Epithelial cell of prostate (primary cell): Measurements from ENCODE around the gene RSPH1.

ENCODE experiments used
- DNase-seq: peaks from one replicate; pipeline ENCODE4 v3.0.0-alpha.2; 2011; ENCODE audit warnings: low read depth, low spot score
- H3K27ac ChIP-seq: fragments of 450-650 bp; 2 replicates; pipeline ENCODE4 v1.5.1; 2017; ENCODE audit warnings: mild to moderate bottlenecking

The RSPH1 gene

GRCh38 chr21:42496120-42496838 lies at the start of gene RSPH1:
TSS of gene RSPH1 (minus strand) at chr21:42496224. CDS start at chr21:42496186, 38 bp downstream.
- peak within 1 kb of the TSS; percentile 7 for H3K27ac ChIP-seq
- DNase-seq, result peak; percentile 92

- no peak for DNase-seq
- no peak overlapping the region for H3K27ac ChIP-seq
These were observed 49.7 kb upstream of the RSPH1 start for GRCh38 chr21:42545745-42546144.

GRCh38 chr21:42545317-42545716 lies 49.3 kb upstream of the RSPH1 start:
- no peak for DNase-seq

GRCh38 chr21:42544544-42544943 lies 48.5 kb upstream of the RSPH1 start:
- DNase-seq, result no peak
- H3K27ac ChIP-seq, result no peak overlapping the region

More at GRCh38 chr21:42545317-42545716, 49.3 kb upstream of the RSPH1 start:
- no peak overlapping the region for H3K27ac ChIP-seq

GRCh38 chr21:42543106-42543847 lies 47.3 kb upstream of the RSPH1 start:
- no peak for DNase-seq

GRCh38 chr21:42542596-42542995 lies 46.6 kb upstream of the RSPH1 start:
- no peak for DNase-seq
- no peak overlapping the region for H3K27ac ChIP-seq

More at GRCh38 chr21:42543106-42543847, 47.3 kb upstream of the RSPH1 start:
- H3K27ac ChIP-seq, result no peak overlapping the region

- H3K27ac ChIP-seq, result no peak overlapping the region
- no peak for DNase-seq
These were observed 46.2 kb upstream of the RSPH1 start for GRCh38 chr21:42542196-42542595.

- DNase-seq, result no peak
- no peak overlapping the region for H3K27ac ChIP-seq
These were observed 45.6 kb upstream of the RSPH1 start for GRCh38 chr21:42541618-42542017.

GRCh38 chr21:42541174-42541573 lies 45.1 kb upstream of the RSPH1 start:
- no peak overlapping the region for H3K27ac ChIP-seq
- DNase-seq, result no peak

GRCh38 chr21:42540396-42540795 lies 44.4 kb upstream of the RSPH1 start:
- DNase-seq, result no peak
- no peak overlapping the region for H3K27ac ChIP-seq

GRCh38 chr21:42539931-42540343 lies 43.9 kb upstream of the RSPH1 start:
- H3K27ac ChIP-seq, result no peak overlapping the region
- no peak for DNase-seq

- no peak for DNase-seq
These were observed 43.3 kb upstream of the RSPH1 start for GRCh38 chr21:42539342-42539741.

GRCh38 chr21:42538479-42539275 lies 42.7 kb upstream of the RSPH1 start:
- no peak for DNase-seq
- no peak overlapping the region for H3K27ac ChIP-seq

More at GRCh38 chr21:42539342-42539741, 43.3 kb upstream of the RSPH1 start:
- no peak overlapping the region for H3K27ac ChIP-seq

GRCh38 chr21:42537106-42537742 lies 41.2 kb upstream of the RSPH1 start:
- no peak for DNase-seq
- H3K27ac ChIP-seq, result no peak overlapping the region

- no peak for DNase-seq
- H3K27ac ChIP-seq, result no peak overlapping the region
These were observed 40.6 kb upstream of the RSPH1 start for GRCh38 chr21:42536601-42537000.

GRCh38 chr21:42535602-42536171 lies 39.7 kb upstream of the RSPH1 start:
- no peak overlapping the region for H3K27ac ChIP-seq

GRCh38 chr21:42534421-42535378 lies 38.7 kb upstream of the RSPH1 start:
- H3K27ac ChIP-seq, result no peak overlapping the region
- no peak for DNase-seq

More at GRCh38 chr21:42535602-42536171, 39.7 kb upstream of the RSPH1 start:
- DNase-seq, result no peak

GRCh38 chr21:42533963-42534355 lies 37.9 kb upstream of the RSPH1 start:
- no peak overlapping the region for H3K27ac ChIP-seq
- DNase-seq, result no peak
